HepG2 (cell line): Measurements from ENCODE around the gene POLN. TPM values are rescaled to one million over a fixed set of nuclear protein-coding genes. Genes with fewer than 3 reads are reported as not detected.

Experiments used
- BRCA1 ChIP-seq: sonication (generic); formaldehyde crosslinking; IDR thresholded peaks from 2 replicates; pipeline ENCODE4 v1.4.0; 2020; ENCODE audit warnings: missing genetic modification reagents
- GABPB1 ChIP-seq: IDR thresholded peaks from 2 replicates; pipeline ENCODE4 v1.6.1; 2016; ENCODE audit warnings: mild to moderate bottlenecking, missing genetic modification reagents, moderate library complexity, missing compliant biosample characterization
- KMT2A ChIP-seq: sonication (generic); formaldehyde crosslinking; IDR thresholded peaks from 2 replicates; pipeline ENCODE4 v1.4.0; 2020; ENCODE audit warnings: missing genetic modification reagents
- MAFG ChIP-seq: sonication (generic); formaldehyde crosslinking; IDR thresholded peaks from 2 replicates; pipeline ENCODE4 v1.5.1; 2020; ENCODE audit warnings: mild to moderate bottlenecking, missing genetic modification reagents
- NCOR1 ChIP-seq: fragments of 200-600 bp; sonication (generic); IDR thresholded peaks from 2 replicates; pipeline ENCODE4 v1.7.0; 2017; ENCODE audit warnings: antibody characterized with exemption, low read length, borderline replicate concordance
- PHF5A ChIP-seq: IDR thresholded peaks from one replicate; pipeline ENCODE4 v1.6.1; 2018; ENCODE audit warnings: low read depth, missing genetic modification reagents; ENCODE audit not compliant: unreplicated experiment
- SAFB2 ChIP-seq: sonication (generic); formaldehyde crosslinking; IDR thresholded peaks from 2 replicates; pipeline ENCODE4 v1.5.1; 2020; ENCODE audit warnings: missing genetic modification reagents, low read depth, mild to moderate bottlenecking, borderline replicate concordance
- SAP130 ChIP-seq: IDR thresholded peaks from 2 replicates; pipeline ENCODE4 v1.6.1; 2016; ENCODE audit warnings: low read depth
- SOX6 ChIP-seq, 2 experiments: fragments of 450-650 bp in 1 of 2; sonication (generic) in 1 of 2; formaldehyde crosslinking in 1 of 2; IDR thresholded peaks; 2 replicates each; pipeline versions ENCODE4 v1.4.0 to v1.6.1; 2017 to 2020; ENCODE audit warnings: antibody characterized with exemption in 1 of 2, mild to moderate bottlenecking in 1 of 2, missing genetic modification reagents in 1 of 2
- TAF15 ChIP-seq: fragments of 200-400 bp; formaldehyde crosslinking; IDR thresholded peaks from one replicate; pipeline ENCODE4 v1.6.1; 2018; ENCODE audit warnings: mild to moderate bottlenecking, low read depth, low read length; ENCODE audit not compliant: poor library complexity, severe bottlenecking
- ZNF570 ChIP-seq: sonication (generic); formaldehyde crosslinking; IDR thresholded peaks from 2 replicates; pipeline ENCODE4 v1.4.0; 2020; ENCODE audit warnings: mild to moderate bottlenecking, missing genetic modification reagents, borderline replicate concordance
- ZNF572 ChIP-seq: sonication (generic); formaldehyde crosslinking; IDR thresholded peaks from 2 replicates; pipeline ENCODE4 v1.5.1; 2020; ENCODE audit warnings: mild to moderate bottlenecking, missing genetic modification reagents
- polyA plus RNA-seq, 8 experiments: library from polyadenylated mRNA; depleted of rRNA in 3 of 8; stranded (reverse) in 7 of 8; unstranded in 1 of 8; fragments of >200 nt; fragmentation: Illumina TruSeq in 4 of 8; extraction: Trizol in 4 of 8; gene quantifications; 2 replicates each; pipeline versions ENCODE4 v1.2.1 to v1.2.3, GENCODE V29; 2011 to 2016; ENCODE audit warnings: low read depth in 4 of 8, missing spikeins in 1 of 8, mixed read lengths in 1 of 8; ENCODE audit not compliant: insufficient read depth in 1 of 8
- total RNA-seq, 5 experiments: library from RNA; depleted of rRNA; stranded (reverse); fragments of >200 nt; fragmentation: Illumina TruSeq; extraction: Trizol; gene quantifications; 2 replicates each; pipeline ENCODE4 v1.2.3, GENCODE V29; 2016; ENCODE audit warnings: low read depth in 1 of 5
- TF ChIP-seq, protein P1 (sequence below): IDR thresholded peaks from 2 replicates; pipeline ENCODE4 v1.6.1; 2016; ENCODE audit warnings: missing genetic modification reagents, missing compliant biosample characterization
- TF ChIP-seq, protein P2 (sequence below): sonication (generic); formaldehyde crosslinking; IDR thresholded peaks from 2 replicates; pipeline ENCODE4 v1.4.0; 2020; ENCODE audit warnings: mild to moderate bottlenecking, missing genetic modification reagents
- TF ChIP-seq, protein P3 (sequence below): sonication (generic); formaldehyde crosslinking; IDR thresholded peaks from 2 replicates; pipeline ENCODE4 v1.4.0; 2020; ENCODE audit warnings: mild to moderate bottlenecking, low read depth, missing genetic modification reagents

The POLN gene
- total and polyA plus RNA-seq, 2 of the 13 experiments (the other 11 are each of a cell fraction or from before 2014, with no cell fraction given), result 0.93 to 1.5 TPM

DNA sequence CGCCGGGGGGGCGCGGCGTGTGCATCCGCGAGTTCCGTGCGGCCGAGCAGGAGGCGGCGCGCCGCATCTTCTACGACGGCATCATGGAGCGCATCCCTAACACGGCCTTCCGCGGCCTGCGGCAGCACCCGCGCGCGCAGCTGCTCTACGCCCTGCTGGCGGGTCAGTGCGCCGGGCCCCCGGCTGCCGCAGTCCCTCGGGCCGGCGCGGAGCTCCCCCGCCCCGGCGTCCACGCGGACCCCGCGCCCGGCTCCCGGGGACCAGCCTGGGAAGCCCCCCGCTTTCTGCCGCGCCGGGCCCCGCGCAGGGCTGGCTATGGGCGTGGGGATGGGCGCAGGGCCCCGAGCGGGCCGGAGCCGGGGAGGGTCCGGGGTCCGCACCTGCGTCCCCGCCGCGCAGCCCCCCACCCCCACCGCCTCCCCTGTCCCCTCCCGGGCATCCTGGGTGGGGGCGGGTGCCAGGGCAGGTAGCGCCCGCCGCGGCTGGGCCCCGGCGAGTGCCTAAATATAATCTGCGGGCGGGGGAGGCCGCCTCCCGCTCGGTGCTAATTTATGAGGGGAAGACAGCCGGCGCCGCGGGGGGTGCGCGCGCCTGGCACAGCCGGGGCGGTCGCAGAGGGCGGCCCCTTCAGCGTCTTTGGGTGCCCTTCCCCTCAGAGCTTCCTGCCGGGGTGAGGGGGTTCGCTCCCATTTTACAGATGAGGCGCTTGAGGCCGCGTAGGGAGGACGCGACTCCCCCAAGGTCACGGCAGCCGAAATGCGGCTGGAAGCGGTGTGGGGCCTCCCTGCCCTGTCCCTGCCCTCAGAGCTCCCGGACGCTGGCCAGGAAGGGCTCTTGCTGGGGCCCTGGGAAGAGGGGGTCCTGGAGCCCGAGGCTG, 182.0 kb downstream of the POLN start (continued):
- TF ChIP-seq, protein P1, sequence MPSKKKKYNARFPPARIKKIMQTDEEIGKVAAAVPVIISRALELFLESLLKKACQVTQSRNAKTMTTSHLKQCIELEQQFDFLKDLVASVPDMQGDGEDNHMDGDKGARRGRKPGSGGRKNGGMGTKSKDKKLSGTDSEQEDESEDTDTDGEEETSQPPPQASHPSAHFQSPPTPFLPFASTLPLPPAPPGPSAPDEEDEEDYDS, result no peak
- no peak for TF ChIP-seq NCOR1
- TF ChIP-seq, protein P2, sequence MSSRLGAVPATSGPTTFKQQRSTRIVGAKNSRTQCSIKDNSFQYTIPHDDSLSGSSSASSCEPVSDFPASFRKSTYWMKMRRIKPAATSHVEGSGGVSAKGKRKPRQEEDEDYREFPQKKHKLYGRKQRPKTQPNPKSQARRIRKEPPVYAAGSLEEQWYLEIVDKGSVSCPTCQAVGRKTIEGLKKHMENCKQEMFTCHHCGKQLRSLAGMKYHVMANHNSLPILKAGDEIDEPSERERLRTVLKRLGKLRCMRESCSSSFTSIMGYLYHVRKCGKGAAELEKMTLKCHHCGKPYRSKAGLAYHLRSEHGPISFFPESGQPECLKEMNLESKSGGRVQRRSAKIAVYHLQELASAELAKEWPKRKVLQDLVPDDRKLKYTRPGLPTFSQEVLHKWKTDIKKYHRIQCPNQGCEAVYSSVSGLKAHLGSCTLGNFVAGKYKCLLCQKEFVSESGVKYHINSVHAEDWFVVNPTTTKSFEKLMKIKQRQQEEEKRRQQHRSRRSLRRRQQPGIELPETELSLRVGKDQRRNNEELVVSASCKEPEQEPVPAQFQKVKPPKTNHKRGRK (CRISPR knock-in tag), result no peak
- no peak for TF ChIP-seq GABPB1
- TF ChIP-seq PHF5A (CRISPR knock-in tag), result no peak
- TF ChIP-seq ZNF572 (CRISPR knock-in tag), result no peak
- no peak for TF ChIP-seq SOX6 (IDR thresholded peaks at IDR 0.05)
- TF ChIP-seq SOX6 (CRISPR knock-in tag; IDR thresholded peaks at IDR 0.05), result no peak
- no peak for TF ChIP-seq ZNF570
- TF ChIP-seq, protein P3, sequence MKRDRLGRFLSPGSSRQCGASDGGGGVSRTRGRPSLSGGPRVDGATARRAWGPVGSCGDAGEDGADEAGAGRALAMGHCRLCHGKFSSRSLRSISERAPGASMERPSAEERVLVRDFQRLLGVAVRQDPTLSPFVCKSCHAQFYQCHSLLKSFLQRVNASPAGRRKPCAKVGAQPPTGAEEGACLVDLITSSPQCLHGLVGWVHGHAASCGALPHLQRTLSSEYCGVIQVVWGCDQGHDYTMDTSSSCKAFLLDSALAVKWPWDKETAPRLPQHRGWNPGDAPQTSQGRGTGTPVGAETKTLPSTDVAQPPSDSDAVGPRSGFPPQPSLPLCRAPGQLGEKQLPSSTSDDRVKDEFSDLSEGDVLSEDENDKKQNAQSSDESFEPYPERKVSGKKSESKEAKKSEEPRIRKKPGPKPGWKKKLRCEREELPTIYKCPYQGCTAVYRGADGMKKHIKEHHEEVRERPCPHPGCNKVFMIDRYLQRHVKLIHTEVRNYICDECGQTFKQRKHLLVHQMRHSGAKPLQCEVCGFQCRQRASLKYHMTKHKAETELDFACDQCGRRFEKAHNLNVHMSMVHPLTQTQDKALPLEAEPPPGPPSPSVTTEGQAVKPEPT (CRISPR knock-in tag), result no peak
- no peak for TF ChIP-seq BRCA1
- TF ChIP-seq MAFG (CRISPR knock-in tag), result no peak
- TF ChIP-seq SAFB2, result no peak
- TF ChIP-seq KMT2A (CRISPR knock-in tag), result no peak
- no peak for TF ChIP-seq TAF15
- TF ChIP-seq SAP130 (CRISPR knock-in tag), result no peak
